Measurements from ENCODE around the gene DSE.
A peak's percentile ranks its signal among the peaks of the same experiment; 100 is the strongest.
"Not testable (repeated sequence)": the region's sequence is repeated elsewhere in the genome, so short reads cannot be mapped to it uniquely, and the experiment has no call there.

Gene DSE

DNA sequence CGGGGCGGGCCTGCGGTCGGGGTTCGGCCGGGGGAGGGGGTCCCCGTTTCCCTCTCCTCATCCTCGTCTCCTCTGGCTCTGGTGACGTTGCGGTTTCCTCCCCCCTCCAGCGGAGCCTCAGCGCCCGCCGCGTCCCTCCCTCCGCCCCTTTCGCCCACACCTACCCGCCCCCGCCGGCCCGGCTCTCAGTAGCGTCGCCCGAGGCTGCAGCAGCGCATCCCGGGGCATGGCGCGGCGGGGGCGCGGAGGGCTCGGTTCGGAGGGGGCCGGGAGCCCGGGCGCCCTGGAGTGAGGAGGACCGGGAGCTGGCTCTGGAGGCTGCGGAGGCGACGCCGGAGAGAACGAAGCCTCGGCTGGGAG lies at the start of gene DSE:
DSE (plus strand) TSS at position 188 of the 360 bp plus-strand sequence. CDS start 28,304 bp downstream, outside the sequence.
- DNase-seq (ENCODE audit: low read depth) = peak; percentile 90

DNA sequence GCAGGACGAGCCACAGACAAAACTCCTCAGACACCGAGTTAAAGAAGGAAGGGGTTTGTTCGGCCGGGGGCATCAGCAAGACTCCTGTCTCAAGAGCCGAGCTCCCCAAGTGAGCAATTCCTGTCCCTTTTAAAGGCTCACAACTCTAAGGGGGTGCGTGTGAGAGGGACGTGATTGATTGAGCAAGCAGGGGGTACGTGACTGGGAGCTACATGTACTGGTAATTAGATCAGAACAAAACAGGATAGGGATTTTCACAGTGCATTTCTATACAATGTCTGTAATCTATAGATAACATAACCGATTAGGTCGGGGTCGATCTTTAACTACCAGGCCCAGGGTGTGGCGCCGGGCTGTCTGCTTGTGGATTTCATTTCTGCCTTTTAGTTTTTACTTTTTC lies 48.8 kb upstream of the DSE start:
- DNase-seq (ENCODE audit: low read depth) = not testable (repeated sequence)

DNA sequence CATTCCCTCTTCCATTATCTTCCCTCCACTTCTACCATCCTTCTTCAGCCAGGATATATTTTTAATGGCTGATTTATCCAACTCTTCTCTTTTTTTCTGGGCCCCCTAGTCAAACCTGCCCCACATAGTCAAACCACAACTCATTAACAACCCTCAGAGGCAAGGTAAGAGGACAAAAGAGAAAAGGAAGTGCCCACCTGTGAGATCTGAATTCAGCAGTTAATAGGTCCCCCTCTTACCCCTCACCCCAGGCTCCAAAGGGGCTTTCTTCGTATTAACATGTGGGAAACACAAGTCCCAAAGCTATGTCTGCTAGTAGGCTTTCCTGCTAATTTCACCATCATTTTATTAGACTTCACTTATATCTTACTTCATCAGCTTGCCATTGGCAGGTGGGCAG lies 46.9 kb upstream of the DSE start:
- DNase-seq (ENCODE audit: low read depth) = no peak

DNA sequence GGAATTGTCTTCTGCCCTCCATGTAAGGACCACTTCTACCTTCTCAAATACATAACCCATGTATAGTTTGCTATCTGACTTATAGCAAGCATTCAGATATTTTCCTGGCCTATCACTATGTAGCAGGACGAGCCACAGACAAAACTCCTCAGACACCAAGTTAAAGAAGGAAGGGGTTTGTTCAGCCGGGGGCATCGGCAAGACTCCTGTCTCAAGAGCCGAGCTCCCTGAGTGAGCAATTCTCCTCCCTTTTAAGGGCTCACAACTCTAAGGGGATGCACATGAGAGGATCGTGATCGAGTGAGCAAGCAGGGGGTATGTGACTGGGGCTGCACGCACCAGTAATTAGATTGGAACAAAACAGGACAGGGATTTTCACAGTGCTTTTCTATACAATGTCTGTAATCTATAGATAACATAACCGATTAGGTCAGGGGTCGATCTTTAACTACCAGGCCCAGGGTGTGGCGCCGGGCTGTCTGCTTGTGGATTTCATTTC lies 45.1 kb upstream of the DSE start:
- DNase-seq (ENCODE audit: low read depth) = not testable (repeated sequence)

DNA sequence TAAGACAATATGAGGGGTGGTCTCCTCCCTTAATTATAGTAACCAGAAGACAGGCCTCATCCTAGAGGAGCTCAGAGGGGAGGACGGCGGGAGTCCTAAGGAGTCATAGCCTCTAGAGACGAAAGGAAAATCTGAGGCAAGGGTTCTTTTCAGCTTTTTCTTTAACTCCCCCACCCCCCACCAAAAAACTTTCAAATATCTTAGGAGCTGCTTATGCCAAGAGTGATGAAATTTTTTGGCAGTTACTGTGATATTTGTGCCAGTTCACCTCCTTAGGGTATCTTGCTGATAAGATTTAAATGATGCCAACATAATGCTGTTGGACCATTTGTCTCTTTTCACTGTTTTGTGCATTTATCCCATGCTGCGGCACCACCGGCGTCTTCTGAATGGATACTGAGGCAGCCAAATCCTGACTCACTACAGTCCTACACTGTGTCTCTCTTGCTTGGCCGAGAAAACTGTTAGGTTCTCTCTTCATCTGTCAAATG lies 44.5 kb upstream of the DSE start:
- no peak for DNase-seq (ENCODE audit: low read depth)

DNA sequence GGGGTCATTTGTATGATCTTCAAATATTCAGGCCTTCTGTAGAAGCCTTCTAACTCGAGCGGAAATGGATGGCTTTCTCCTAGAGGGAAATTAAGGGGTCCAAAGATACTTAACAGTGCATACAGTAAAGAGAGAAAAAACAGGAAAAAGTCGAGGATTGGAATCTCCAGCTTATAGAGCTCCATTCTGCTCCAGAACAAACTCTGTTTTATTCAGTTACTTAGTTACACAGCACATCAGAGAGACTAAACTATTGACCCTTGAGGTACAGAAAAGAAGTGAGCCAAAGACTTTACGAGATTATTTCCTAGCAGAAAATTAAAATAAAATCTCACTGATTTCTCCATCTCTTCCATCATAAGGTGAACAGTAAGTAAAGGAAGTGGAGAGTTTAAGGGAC lies 43.8 kb upstream of the DSE start:
- DNase-seq (ENCODE audit: low read depth) = no peak

DNA sequence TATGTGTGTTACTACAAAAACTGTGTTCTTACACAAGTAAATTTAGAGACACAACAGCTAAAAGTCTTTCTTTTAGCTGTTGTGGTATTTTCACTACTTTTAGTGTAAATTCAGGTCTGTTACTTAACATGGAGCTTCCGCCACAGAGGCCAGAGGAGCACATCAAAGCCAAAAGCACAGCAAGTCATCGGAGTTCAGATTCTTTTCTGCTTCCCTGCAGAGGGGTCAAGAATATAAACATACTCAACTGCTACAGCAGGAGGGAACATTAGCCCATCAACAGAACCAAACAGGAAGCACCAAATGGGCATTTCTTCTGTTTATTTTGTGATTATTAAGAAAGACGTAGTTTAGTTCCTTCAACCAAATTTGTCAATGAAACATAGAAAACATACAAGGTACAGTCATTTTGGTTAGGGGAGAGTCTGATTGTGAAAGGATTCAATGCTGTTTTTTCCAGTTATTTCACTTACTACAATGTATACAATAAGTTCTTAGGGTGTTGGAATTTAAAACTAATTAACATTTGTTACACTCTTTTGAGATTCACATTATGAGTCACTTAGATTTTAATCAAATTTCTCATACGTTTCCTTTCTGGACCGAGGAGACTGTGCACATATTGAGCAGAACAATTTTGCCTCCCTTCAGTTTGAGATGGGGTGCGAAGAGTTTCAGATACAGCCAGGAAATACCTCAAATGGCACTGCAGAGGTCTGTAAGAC lies 42.8 kb upstream of the DSE start:
- no peak for DNase-seq (ENCODE audit: low read depth)

DNA sequence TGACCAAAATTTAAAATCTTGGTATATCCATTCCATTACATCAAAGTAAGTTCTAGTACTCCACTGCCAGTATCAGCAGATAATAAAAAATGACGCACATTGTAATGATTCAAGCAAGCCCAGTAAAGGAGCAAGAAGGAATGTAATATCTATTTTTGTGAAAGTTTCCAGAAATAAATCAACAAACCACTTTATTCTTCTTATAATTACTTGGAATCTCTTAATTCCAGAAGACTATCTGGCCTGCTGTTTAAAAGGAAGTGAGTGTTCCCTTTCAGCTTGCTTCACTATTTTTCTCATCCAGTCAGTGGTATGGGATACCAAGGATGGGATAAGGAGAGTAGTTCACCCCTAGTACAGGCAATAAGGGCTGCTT lies 42.2 kb upstream of the DSE start:
- DNase-seq (ENCODE audit: low read depth) = peak; percentile 66

DNA sequence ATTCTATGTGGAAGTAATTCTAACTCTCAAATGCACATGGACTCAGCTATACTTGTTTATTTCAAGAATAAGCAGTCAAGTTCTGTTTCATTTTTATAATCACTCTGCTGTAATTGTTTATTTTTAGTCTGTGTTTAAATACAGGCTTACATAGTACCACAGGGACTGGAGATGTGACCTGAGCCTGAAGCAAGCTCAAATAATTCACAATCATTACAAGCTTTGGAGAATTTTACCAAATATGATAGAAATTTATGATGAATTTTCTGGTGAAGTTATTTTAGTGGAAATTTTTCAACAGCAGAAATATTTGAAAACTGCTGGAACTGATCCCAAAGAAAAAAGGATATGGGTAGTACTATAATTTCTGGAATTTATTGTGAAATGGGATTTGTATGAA lies 41.6 kb upstream of the DSE start:
- DNase-seq (ENCODE audit: low read depth) = peak; percentile 42

DNA sequence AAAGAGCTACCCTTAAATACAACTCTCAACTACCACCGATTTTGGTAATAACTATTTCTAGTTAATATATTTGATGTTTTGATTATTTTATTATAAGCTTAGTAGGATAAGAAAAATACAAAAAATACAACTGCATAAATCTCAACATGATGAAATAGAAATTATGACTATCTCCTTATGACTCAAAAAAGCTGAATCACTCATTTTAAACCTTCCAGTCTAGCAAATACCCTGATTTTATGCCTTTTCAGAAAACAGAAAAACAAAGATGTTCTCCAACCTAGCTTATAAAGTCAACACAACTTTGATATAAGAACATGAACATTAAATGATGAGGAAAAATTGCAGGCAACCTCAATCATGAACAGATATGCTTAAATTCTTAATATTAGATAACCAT lies 40.2 kb upstream of the DSE start:
- DNase-seq (ENCODE audit: low read depth) = no peak

DNA sequence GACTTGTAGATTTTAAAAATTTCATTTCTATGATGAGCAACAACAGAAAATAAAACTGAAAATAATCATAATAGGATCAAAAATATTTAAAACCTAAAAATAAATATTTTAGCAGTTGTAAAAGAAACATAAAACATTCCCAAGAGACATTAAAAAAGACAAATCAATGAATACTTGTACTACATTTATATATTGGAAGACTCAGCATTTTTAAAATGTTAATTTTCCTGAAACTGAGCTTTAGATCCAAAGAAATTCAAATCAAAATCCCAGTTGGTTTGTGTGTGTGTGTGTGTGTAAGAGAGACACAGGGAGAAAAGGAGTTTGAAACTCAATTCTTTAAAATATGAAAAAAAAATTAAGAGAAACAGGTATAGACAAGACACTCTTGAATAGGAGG lies 38.7 kb upstream of the DSE start:
- DNase-seq (ENCODE audit: low read depth) = no peak

DNA sequence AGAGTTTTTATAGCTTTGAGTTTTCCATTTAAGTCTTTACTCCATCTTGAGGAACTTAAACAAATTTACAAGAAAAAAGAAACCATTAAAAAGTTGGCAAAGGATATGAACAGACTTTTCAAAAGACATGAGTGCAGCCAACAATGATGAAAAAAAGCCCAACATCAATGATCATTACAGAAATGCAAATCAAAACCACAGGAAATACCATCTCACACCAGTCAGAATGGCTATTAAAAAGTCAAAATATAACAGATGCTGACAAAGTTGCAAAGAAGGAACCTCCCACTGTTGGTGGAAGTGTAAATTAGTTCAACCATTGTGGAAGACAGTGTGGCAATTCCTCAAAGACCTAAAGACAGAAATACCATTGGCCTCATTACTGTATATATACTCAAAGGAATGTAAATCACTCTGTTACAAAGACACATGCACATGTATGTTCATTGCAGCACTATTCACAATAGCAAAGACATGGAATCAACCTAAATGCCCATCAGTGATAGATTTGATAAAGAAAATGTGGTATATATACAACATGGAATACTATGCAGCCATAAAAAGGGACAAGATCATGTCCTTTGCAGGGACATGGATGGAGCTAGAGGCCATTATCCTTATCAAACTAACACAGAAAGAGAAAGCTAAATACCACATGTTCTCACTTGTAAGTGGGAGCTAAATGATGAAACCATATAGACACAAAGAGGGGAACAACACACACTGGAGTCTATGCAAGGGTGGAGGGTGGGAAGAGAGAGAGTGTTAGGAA lies 35.9 kb upstream of the DSE start:
- peak; percentile 50 for DNase-seq (ENCODE audit: low read depth)

DNA sequence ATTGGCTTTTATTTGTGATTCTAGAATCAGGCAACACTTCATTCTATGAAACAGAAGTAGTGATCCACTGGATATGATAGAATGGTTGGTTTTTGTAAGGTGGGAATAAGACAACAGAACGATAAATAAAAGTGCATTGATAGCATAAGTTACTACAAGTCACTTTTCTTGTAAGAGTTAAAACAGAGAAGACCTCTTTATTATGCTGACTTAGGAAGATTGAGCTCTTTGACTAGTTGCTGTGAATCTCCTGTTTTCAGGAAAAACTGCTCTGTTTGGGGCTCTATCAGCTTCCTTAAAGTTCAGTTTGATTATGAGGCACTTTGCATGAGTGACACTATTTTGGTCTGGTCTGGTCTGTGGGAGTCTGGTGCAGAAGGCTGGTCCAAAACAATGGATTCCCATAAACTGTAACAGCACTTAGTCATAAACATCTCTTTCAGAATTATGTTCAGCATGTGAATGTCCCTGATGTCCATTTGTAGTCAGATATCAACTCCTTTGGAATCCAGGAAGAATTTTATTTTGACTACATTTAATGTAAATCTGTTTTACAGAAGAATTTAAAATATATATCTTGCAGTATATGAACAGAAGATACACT lies 35.0 kb upstream of the DSE start:
- peak; percentile 33 for DNase-seq (ENCODE audit: low read depth)

DNA sequence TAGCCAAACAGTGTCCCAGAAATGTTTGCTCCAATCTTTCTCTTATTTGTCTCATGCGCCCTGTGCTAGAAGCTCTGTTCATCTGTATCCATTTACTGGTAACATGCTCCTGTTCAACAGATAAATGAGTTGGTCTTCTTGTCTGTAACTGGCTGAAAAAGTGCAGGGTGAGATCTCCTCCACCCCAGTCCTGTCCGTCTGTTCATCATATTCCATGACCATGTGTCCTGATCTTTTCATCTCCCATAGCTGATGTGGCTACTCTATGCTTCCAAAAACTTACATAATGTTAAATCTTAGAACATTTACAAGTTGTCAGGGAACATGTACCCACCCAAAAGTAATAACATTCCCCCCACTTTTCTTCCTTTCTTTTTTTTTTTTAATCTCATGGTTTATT lies 31.8 kb upstream of the DSE start:
- DNase-seq (ENCODE audit: low read depth) = no peak

DNA sequence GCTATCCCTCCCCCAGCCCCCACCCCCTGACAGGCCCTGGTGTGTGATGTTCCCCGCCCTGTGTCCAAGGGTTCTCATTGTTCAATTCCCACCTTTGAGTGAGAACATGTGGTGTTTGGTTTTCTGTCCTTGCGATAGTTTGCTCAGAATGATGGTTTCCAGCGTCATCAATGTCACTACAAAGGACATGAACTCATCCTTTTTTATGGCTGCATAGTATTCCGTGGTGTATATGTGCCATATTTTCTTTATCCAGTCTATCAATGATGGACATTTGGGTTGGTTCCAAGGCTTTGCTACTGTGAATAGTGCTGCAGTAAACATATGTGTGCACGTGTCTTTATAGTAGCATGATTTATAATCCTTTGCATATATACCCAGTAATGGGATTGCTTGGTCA lies 30.1 kb upstream of the DSE start:
- not testable (repeated sequence) for DNase-seq (ENCODE audit: low read depth)

DNA sequence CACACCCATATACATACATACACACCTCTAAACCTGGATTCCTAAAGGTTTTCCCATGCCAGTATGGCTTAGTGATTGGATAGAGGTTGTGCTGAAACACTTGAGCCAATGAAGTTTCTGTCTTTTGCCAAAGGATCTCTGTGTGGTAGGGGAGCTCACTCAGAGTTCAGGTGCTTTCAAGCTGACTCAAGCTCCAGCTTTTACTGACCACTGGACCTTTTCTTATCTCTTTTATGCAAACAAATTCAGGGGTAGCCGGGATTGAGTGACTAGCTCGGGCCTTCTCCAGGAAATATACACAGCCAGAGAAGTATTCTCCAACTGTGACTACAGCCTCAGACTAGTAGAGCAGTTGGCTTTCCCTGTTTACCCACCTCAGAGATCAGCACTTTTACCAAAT lies 21.5 kb upstream of the DSE start:
- no peak for DNase-seq (ENCODE audit: low read depth)

DNA sequence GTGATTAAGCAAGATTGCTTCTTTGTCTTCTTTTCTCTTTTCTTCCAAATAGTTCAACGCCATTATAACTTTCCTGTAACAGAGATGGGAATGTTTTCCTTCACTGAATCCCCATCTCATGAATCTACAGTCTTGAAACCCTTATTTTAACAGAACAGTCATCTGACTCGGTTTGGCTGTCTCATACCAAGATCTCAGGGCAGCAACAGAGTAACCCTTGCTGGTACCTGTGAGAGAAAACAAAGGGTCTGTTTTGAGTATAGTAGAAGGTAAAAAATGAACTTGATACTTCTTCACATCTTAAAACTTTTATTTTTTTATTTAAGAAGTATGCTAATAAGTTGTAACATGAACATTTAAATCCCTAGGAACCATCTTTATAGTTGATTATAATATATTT lies 19.6 kb upstream of the DSE start:
- no peak for DNase-seq (ENCODE audit: low read depth)

DNA sequence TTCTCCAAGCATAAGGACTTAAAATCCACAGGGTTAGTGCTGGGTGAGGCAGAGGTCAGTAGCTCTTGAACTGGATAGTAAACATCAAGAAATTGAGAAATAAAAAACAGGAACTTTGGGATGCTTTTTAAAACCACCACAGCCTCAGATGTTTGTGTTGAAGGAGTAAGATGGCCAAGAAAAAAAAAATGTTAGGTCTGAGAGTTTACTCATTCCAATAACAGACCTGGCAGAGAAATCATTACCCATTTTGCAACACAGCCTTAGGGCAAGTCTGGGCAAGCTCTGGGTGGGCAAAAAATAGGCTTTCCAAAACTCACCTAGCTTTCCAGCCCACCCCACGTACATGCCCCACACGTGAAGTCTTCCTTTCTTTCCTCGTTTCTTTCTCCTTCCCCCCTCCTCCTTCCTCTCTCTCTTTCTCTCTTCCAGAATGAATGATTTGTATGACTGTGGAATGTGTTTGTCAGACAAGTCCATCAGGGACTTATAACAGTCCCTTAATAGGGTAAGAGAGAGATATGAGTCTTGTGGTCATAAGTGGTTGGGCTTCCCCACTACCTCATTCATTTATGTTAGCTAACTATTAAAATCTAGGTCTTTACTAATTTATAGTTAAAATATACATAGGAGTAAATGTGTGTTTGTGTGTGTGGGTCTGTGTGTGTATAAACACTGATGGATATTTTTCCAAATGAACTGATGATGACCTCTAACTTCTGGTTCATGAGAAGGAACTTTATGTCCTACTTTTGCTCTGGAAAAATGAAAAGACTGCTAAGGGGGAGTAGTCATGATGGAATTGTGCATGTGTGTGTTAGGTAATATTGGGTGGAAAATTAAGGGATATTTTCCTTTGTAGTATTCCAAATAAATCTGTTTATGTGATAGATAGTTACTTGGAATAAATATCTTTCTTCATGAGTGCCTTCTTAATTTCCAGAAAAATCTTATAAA lies 18.0 kb upstream of the DSE start:
- peak; percentile 81 for DNase-seq (ENCODE audit: low read depth)

DNA sequence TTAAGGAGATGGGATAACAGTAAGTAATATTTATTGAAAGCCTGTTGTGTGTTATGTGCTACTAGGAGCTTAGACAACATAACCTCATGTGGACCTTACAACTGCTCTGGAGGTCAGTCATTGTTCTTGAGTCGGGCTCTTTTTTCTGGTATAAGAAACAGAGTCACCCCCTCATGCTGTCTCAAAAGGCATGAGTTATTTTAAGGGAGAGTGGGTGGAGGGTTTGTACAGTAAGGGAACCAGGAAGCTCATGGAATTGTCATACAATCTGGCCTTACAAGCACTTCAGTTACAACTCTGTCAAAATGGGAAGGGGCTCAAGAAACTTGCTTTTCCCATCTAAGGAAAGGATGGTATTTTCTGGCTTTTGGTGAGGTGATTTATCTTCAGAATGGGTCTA lies 16.5 kb upstream of the DSE start:
- no peak for DNase-seq (ENCODE audit: low read depth)

DNA sequence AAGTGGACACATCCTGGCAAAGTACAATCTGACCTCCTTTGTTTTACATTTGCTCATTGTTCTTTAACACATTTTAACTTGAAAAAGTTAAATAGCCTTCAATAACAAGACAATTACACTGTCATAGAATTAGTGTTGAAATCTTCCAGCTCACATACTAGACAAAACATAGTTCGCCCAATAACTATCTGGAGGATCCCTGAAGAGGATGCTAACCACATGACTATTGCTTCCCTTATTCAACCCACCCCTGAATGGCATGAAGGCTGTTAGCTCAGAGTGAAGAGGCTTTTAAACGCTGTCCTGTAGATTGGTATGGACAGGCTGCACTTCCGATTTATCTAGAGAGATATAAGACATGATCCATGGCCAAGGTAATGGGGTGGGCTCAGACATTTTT lies 15.0 kb upstream of the DSE start:
- DNase-seq (ENCODE audit: low read depth) = no peak

DNA sequence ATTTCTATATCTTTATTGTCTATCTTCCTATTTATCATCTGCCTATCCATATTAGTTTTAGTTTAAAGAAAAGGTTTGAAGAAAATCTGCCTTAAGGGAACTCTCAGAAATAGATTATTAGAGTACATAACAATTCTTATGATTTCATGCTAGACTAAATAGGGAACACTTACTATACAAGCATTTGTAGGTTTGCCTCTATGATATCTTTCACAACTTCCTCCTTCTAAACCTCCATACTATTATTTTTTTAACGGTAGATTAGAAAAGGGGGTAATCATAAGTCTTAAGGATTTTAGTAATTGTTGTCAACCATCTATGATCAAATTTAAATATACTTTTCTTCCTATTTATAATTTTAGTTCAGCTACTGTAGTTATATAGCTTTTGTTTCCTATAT lies 11.6 kb upstream of the DSE start:
- no peak for DNase-seq (ENCODE audit: low read depth)

DNA sequence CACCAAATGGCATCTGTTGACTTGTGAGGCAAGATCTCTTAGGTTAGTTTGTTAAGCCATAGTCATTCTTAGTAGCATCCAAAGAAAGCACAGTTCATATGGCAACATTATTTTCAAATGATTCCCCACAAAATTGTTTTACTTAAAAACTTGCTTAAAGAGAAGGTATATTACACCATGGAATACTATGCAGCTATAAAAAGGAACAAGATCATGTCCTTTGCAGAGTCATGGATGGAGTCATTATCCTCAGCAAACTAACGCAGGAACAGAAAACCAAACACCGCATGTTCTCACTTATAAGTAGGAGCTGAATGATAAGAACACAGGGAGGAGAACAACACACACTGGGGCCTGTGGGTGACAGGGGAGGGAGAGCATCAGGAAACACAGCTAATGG lies 10.9 kb upstream of the DSE start:
- no peak for DNase-seq (ENCODE audit: low read depth)

Measured in EH (cell line).